AG10803 (cell line): ENCODE data around the gene AP2A1.

ENCODE experiments used
- DNase-seq: peaks from one replicate; pipeline ENCODE4 v3.0.0; 2010; ENCODE audit warnings: low read depth
- H3K4me3 ChIP-seq: 2 replicates; pipeline ENCODE4 v1.5.1; 2011; ENCODE audit warnings: mild to moderate bottlenecking, low read length, control low read depth
- TF ChIP-seq, protein P1 (sequence below): conservative IDR thresholded peaks from 2 replicates; pipeline ENCODE4 v1.5.1; 2011; ENCODE audit warnings: mild to moderate bottlenecking, low read length, control low read depth, inconsistent platforms

The AP2A1 gene

DNA sequence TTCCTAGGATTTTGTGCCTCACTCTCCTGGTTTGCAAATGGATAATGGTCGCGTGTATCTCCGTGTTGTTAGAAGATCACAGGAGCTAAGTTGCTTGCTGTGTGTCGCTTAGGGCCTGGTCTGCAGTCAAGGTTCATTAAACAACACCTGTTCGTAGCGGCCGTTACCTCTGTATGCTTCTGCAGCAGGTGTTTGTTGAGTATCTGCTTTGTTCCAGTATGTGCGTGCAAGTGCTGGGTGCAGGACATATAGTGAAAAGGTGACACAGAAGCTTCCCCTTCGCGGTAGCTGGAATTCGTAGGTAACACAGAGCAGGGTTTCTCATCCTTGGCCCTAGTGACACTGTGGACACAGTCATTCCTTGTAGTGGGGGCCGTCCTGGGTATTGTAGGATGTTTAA, 56.7 kb downstream of the AP2A1 start:
- H3K4me3 ChIP-seq: no peak overlapping the region
- TF ChIP-seq, protein P1, sequence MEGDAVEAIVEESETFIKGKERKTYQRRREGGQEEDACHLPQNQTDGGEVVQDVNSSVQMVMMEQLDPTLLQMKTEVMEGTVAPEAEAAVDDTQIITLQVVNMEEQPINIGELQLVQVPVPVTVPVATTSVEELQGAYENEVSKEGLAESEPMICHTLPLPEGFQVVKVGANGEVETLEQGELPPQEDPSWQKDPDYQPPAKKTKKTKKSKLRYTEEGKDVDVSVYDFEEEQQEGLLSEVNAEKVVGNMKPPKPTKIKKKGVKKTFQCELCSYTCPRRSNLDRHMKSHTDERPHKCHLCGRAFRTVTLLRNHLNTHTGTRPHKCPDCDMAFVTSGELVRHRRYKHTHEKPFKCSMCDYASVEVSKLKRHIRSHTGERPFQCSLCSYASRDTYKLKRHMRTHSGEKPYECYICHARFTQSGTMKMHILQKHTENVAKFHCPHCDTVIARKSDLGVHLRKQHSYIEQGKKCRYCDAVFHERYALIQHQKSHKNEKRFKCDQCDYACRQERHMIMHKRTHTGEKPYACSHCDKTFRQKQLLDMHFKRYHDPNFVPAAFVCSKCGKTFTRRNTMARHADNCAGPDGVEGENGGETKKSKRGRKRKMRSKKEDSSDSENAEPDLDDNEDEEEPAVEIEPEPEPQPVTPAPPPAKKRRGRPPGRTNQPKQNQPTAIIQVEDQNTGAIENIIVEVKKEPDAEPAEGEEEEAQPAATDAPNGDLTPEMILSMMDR: no peak
- DNase-seq: no peak

GRCh38 chr19:49824662-49825061, 57.9 kb downstream of the AP2A1 start:
- DNase-seq: no peak
- H3K4me3 ChIP-seq: no peak overlapping the region
- TF ChIP-seq, protein P1: no peak

DNA sequence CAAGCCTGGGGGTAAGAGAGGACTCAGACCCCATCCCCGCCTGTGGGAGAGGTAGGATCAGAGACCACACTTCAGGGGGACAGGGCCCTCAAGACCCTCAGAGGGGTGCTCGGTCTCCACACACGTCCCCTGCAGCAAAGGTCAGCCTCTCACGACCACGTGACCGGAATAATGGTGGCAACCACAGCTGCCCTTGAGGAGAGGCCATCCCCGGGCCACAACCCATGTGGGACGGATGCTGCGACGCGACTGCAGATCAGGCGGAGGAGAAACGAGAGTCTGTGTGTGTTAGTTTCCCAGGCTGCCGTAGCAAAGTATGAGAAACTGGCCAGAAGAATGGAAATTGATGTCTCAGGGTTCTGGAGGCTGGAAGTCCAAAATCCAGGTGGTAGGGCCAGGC, 60.2 kb downstream of the AP2A1 start:
- TF ChIP-seq, protein P1: no peak
- no peak for DNase-seq
- H3K4me3 ChIP-seq: no peak overlapping the region

GRCh38 chr19:49829200-49829599, 62.4 kb downstream of the AP2A1 start:
- TF ChIP-seq, protein P1: no peak
- DNase-seq: no peak
- H3K4me3 ChIP-seq: no peak overlapping the region

DNA sequence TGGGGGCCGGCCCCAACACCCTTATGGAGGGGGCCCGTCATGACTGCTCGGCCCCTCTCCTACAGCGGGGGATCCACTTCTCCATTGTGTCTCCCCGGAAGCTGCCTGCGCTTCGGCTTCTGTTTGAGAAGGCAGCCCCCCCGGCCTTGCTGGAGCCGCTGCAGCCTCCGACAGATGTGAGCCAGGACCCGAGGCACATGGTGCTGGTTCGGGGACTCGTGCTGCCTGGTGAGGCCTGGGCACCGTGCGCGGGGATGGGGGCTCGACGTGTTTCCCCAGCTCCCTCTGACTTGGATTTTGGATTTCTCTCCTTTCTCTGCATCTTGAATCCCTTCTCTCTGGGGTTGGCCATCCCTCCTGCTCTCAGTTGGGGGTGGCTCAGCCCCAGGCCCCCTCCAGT, 62.9 kb downstream of the AP2A1 start:
- no peak overlapping the region for H3K4me3 ChIP-seq
- TF ChIP-seq, protein P1: no peak
- DNase-seq: no peak

DNA sequence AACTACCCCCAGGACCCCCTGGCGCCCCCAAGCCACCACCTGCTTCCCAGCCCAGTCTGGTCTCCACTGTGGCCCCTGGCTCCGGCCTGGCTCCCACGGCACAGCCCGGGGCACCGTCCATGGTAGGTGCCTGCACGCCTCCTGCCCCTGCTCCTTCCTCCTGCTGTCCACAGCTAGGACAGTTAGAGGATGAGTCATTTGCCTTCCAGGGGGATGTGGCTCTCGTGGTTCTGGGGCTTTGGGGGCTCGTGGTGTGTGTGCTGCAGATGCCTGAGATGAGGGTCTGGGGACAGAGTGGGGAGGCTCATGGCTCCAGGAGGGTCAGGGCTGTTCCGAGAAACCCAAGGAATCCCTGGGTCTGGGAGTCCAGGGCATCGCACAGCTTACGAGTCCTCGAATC, 64.0 kb downstream of the AP2A1 start:
- TF ChIP-seq, protein P1: no peak
- no peak overlapping the region for H3K4me3 ChIP-seq
- no peak for DNase-seq

GRCh38 chr19:49831592-49831991, 64.8 kb downstream of the AP2A1 start:
- H3K4me3 ChIP-seq: no peak overlapping the region
- DNase-seq: no peak
- TF ChIP-seq, protein P1: no peak
